GM21528 (cell line): Measurements from ENCODE around the gene PPP1R9A.

ENCODE experiments used
- ATAC-seq: cut with Tn5 transposase; IDR thresholded peaks from one replicate; pipeline ENCODE4 v1.9.1; 2021; ENCODE audit warnings: mild to moderate bottlenecking, moderate library complexity; ENCODE audit not compliant: unreplicated experiment, low FRiP score

PPP1R9A gene

DNA sequence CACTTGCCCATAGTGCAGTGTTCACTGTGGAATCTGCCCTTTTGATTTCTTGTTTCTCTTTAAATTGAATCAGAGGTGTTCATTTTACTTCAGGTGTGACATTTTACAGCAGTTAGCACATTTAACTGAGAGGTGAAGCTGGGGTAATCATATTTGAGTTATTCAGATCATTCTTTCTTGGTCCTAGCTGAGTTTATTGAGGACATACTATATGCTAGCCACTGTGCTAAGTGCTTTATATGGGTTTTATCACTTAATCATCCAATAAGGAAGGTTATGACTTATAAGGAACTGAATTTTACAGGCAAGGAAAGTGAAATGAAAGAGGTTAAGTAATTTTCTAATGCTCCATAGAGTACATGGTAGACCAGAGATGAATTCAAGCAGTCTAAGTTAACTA lies 337.2 kb downstream of the PPP1R9A start:
- ATAC-seq = no peak

- ATAC-seq = no peak
Observed at GRCh38 chr7:95245828-95246500, 338.6 kb downstream of the PPP1R9A start.

DNA sequence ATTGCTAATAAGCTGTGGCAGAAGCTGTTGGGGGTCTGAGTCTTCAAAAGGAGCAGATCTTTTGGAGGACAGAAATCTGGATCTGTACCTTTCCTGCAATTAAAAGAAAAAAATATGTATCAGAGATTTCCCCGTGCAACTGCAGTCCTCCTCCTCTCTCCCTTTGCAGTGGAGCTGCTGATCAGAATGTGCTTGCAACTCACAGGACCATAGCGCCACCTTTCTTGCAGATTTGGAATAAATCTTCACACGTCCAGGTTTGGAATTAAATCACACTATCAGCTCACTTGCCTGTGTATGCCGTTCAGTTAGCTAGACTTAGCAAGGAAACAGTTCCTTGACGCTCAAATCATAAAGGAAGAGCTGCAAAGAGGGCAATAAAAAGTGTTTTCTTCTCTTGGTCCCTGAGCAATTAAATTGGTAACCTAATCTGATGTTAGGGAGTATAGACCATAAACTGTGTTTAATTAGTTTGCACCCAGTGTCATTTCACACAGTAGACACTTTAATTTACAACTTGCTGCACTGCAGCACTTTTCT lies 339.5 kb downstream of the PPP1R9A start:
- ATAC-seq = no peak

GRCh38 chr7:95250571-95250970 lies 343.2 kb downstream of the PPP1R9A start:
- ATAC-seq = no peak

- ATAC-seq = no peak
Observed at GRCh38 chr7:95251966-95252365, 344.6 kb downstream of the PPP1R9A start.

DNA sequence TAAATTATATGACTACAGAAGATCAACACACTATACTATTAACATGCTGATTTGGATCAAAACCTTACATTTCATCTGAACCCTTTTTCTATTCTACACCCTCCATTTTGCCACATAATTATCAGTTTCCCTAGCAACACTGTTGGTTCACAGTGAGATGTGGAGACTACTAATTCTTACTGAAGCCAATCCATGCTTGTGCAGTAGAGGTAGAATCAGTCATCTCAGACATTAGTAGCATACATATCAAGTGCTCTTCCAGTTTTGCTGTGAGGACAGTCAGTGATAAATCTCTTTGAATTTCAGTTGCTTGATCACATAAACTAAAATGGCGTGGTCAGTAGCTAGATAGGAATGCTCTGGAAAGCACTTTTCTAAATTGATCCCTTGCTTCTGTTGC lies 346.6 kb downstream of the PPP1R9A start:
- ATAC-seq = no peak

- ATAC-seq = no peak
Observed at GRCh38 chr7:95255691-95256090, 348.3 kb downstream of the PPP1R9A start.

GRCh38 chr7:95261895-95262415 lies 354.6 kb downstream of the PPP1R9A start:
- no peak for ATAC-seq

GRCh38 chr7:95262875-95263274 lies 355.5 kb downstream of the PPP1R9A start:
- no peak for ATAC-seq

GRCh38 chr7:95263785-95264362 lies 356.5 kb downstream of the PPP1R9A start:
- no peak for ATAC-seq

GRCh38 chr7:95264363-95264891 lies 357.0 kb downstream of the PPP1R9A start:
- ATAC-seq = no peak

GRCh38 chr7:95265634-95266033 lies 358.2 kb downstream of the PPP1R9A start:
- no peak for ATAC-seq

DNA sequence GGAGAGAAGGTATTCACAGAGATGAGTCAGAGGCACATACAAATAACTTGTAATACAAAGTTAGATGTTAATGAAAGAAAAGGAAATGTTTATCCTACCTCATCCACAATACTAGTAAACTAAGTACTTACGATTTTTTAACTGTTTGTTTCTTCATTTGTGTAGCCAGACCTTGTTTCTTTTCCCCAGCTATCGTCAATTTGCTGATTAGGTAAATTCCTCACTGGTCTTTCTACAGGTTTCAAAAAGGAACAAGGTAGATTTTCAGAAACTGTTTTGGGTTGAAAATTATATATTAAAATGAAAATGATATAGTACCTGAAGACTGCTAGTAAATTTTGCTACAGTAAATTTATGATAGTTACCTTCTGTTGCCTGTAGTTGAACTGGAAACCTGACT lies 360.4 kb downstream of the PPP1R9A start:
- no peak for ATAC-seq

GRCh38 chr7:95269640-95270039 lies 362.2 kb downstream of the PPP1R9A start:
- ATAC-seq = no peak

DNA sequence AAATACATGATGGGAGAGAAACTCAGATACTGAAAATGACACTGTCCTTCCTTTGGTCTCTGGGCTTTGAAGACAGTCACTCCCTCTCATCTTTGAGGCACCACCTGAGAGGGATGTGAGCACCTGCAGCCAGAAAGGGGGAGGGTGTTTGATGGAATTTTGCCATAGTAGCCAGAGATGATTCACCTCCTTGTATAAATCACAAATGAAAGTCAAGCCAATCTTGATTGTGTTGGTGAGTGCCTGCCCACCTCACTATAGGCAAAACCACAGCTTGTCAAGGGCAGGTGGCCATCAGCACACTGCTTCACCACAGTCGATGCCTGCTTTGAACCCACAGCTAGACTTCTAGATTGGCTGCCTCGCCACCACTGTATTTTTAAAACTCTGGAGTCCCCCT lies 368.7 kb downstream of the PPP1R9A start:
- ATAC-seq = no peak

- ATAC-seq = no peak
Observed at GRCh38 chr7:95279417-95279816, 372.0 kb downstream of the PPP1R9A start.

- ATAC-seq = no peak
Observed at GRCh38 chr7:95286096-95286495, 378.7 kb downstream of the PPP1R9A start.

GRCh38 chr7:95290166-95290830 lies 382.9 kb downstream of the PPP1R9A start:
- no peak for ATAC-seq

DNA sequence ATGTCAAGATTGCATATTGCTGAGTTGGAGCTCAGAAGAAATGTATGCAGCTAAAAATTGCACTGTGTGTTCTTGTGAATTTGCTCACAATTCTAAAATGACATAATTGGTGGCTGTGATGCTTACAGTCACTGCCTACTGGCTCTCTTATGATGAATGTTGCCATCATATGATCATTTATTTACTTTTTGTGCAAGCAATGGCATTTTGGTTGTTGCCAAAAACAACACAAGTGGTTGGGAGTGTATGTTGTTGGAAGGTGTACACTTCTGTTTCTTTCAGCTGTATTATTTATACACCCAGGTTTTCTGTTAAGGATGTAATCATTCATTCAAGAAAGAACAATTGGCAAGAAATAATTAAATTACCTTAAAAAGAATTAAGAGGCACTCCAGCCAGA lies 388.0 kb downstream of the PPP1R9A start:
- no peak for ATAC-seq

- ATAC-seq = no peak
Observed at GRCh38 chr7:95296456-95296855, 389.1 kb downstream of the PPP1R9A start.

GRCh38 chr7:95297041-95297440 lies 389.6 kb downstream of the PPP1R9A start:
- no peak for ATAC-seq
